H9 (cell line): ENCODE results near the gene TMEM184B. TPM values are rescaled to one million over a fixed set of nuclear protein-coding genes. Genes with fewer than 3 reads are reported as not detected.

Experiments used
- DNase-seq: peaks from one replicate; pipeline ENCODE4 v3.0.0-alpha.2; 2017
- H2AFZ ChIP-seq: one replicate; pipeline ENCODE4 v1.6.1; 2013; ENCODE audit warnings: mild to moderate bottlenecking, low read length, control low read depth, moderate library complexity
- H2AK5ac ChIP-seq: 2 replicates; pipeline ENCODE4 v1.6.1; 2013; ENCODE audit warnings: low read length, control low read depth, mixed read lengths; ENCODE audit not compliant: insufficient read length
- H2BK120ac ChIP-seq: one replicate; pipeline ENCODE4 v1.6.1; 2013; ENCODE audit warnings: low read depth, mild to moderate bottlenecking, low read length, control low read depth, inconsistent platforms; ENCODE audit not compliant: poor library complexity, severe bottlenecking
- H2BK12ac ChIP-seq: 2 replicates; pipeline ENCODE4 v1.6.1; 2013; ENCODE audit warnings: low read length, control low read depth, mixed read lengths, low read depth; ENCODE audit not compliant: insufficient read length
- H2BK15ac ChIP-seq: 2 replicates; pipeline ENCODE4 v1.6.1; 2013; ENCODE audit warnings: low read depth, low read length, control low read depth
- H2BK20ac ChIP-seq: one replicate; pipeline ENCODE4 v1.6.1; 2013; ENCODE audit warnings: low read depth, mild to moderate bottlenecking, low read length, control low read depth, inconsistent platforms; ENCODE audit not compliant: poor library complexity, severe bottlenecking
- H2BK5ac ChIP-seq: 2 replicates; pipeline ENCODE4 v1.6.1; 2013; ENCODE audit warnings: low read length, control low read depth, mixed read lengths; ENCODE audit not compliant: insufficient read length
- H3K14ac ChIP-seq: 2 replicates; pipeline ENCODE4 v1.6.1; 2013; ENCODE audit warnings: low read length, control low read depth; ENCODE audit not compliant: insufficient read depth
- H3K18ac ChIP-seq: 2 replicates; pipeline ENCODE4 v1.6.1; 2013; ENCODE audit warnings: low read depth, mild to moderate bottlenecking, mixed read lengths, low read length, control low read depth; ENCODE audit not compliant: insufficient read length
- H3K23ac ChIP-seq: 2 replicates; pipeline ENCODE4 v1.6.1; 2013; ENCODE audit warnings: low read length, control low read depth, mixed read lengths, low read depth; ENCODE audit not compliant: insufficient read length
- H3K23me2 ChIP-seq: 2 replicates; pipeline ENCODE4 v1.6.1; 2013; ENCODE audit warnings: low read depth, mild to moderate bottlenecking, mixed read lengths, low read length, control low read depth; ENCODE audit not compliant: insufficient read length, poor library complexity, severe bottlenecking
- H3K27ac ChIP-seq: 2 replicates; pipeline ENCODE4 v1.5.1; 2013; ENCODE audit warnings: low read length, control low read depth, mixed read lengths, low read depth; ENCODE audit not compliant: insufficient read length
- H3K27me3 ChIP-seq: 2 replicates; pipeline ENCODE4 v1.6.1; 2013; ENCODE audit warnings: low read length, control low read depth, inconsistent platforms; ENCODE audit not compliant: insufficient read depth
- H3K4ac ChIP-seq: 2 replicates; pipeline ENCODE4 v1.6.1; 2013; ENCODE audit warnings: low read depth, mild to moderate bottlenecking, control low read depth, inconsistent platforms, low read length, moderate library complexity
- H3K4me1 ChIP-seq: 2 replicates; pipeline ENCODE4 v1.6.1; 2013; ENCODE audit warnings: low read length, control low read depth, inconsistent platforms; ENCODE audit not compliant: insufficient read depth
- H3K4me2 ChIP-seq: 2 replicates; pipeline ENCODE4 v1.6.1; 2013; ENCODE audit warnings: low read length, control low read depth, mixed read lengths; ENCODE audit not compliant: insufficient read length, insufficient read depth
- H3K56ac ChIP-seq: 2 replicates; pipeline ENCODE4 v1.6.1; 2013; ENCODE audit warnings: low read depth, mild to moderate bottlenecking, mixed read lengths, low read length, control low read depth; ENCODE audit not compliant: insufficient read length
- H3K79me1 ChIP-seq: 2 replicates; pipeline ENCODE4 v1.6.1; 2013; ENCODE audit warnings: low read depth, mild to moderate bottlenecking, moderate library complexity, low read length, control low read depth, inconsistent platforms; ENCODE audit not compliant: insufficient read depth, poor library complexity, severe bottlenecking
- H3K79me2 ChIP-seq: 2 replicates; pipeline ENCODE4 v1.6.1; 2013; ENCODE audit warnings: low read length, control low read depth, inconsistent platforms; ENCODE audit not compliant: insufficient read depth
- H3K9ac ChIP-seq: 2 replicates; pipeline ENCODE4 v1.6.1; 2013; ENCODE audit warnings: low read length, control low read depth, mixed read lengths; ENCODE audit not compliant: insufficient read length; ENCODE audit errors: extremely low read depth
- H3K9me3 ChIP-seq: one replicate; pipeline ENCODE4 v1.6.1; 2013; ENCODE audit warnings: low read depth, low read length, inconsistent platforms; ENCODE audit not compliant: control insufficient read depth
- H3T11ph ChIP-seq: one replicate; pipeline ENCODE4 v1.6.1; 2013; ENCODE audit warnings: mild to moderate bottlenecking, low read length, control low read depth, inconsistent platforms
- H4K20me1 ChIP-seq: one replicate; pipeline ENCODE4 v1.6.1; 2013; ENCODE audit not compliant: control insufficient read depth, insufficient read length, insufficient read depth
- H4K5ac ChIP-seq: 2 replicates; pipeline ENCODE4 v1.6.1; 2013; ENCODE audit warnings: low read depth, mild to moderate bottlenecking, mixed read lengths, low read length, control low read depth; ENCODE audit not compliant: insufficient read length
- H4K8ac ChIP-seq: replicated peaks from 2 replicates; pipeline ENCODE4 v1.6.1; 2013; ENCODE audit warnings: low read length, control low read depth, mixed read lengths, low read depth; ENCODE audit not compliant: insufficient read length
- H4K91ac ChIP-seq: 2 replicates; pipeline ENCODE4 v1.6.1; 2013; ENCODE audit warnings: low read depth, mild to moderate bottlenecking, moderate library complexity, mixed read lengths, low read length, control low read depth; ENCODE audit not compliant: insufficient read length
- H3K27ac Mint-ChIP-seq, 3 experiments: 2 replicates in 2 of 3; 3 replicates in 1 of 3; pipeline ENCODE4 v1.8.0; 2020 to 2021; ENCODE audit warnings: mixed read lengths in 3 of 3, mild to moderate bottlenecking in 1 of 3, moderate library complexity in 1 of 3
- H3K27me3 Mint-ChIP-seq: 2 replicates; pipeline ENCODE4 v1.8.0; 2021; ENCODE audit warnings: low read depth, mild to moderate bottlenecking, moderate library complexity, mixed read lengths
- H3K36me3 Mint-ChIP-seq, 3 experiments: 2 replicates in 2 of 3; 3 replicates in 1 of 3; pipeline ENCODE4 v1.8.0; 2020 to 2021; ENCODE audit warnings: low read depth in 3 of 3, mixed read lengths in 3 of 3; ENCODE audit not compliant: insufficient read depth in 1 of 3
- H3K4me1 Mint-ChIP-seq, 2 experiments: 2 replicates each; pipeline ENCODE4 v1.8.0; 2020; ENCODE audit warnings: mixed read lengths in 2 of 2
- H3K4me3 Mint-ChIP-seq, 2 experiments: 2 replicates in 1 of 2; 3 replicates in 1 of 2; pipeline ENCODE4 v1.8.0; 2020 to 2021; ENCODE audit warnings: mild to moderate bottlenecking in 2 of 2, mixed read lengths in 2 of 2, moderate library complexity in 1 of 2
- H3K9me3 Mint-ChIP-seq, 2 experiments: 2 replicates in 1 of 2; 3 replicates in 1 of 2; pipeline ENCODE4 v1.8.0; 2020; ENCODE audit warnings: mild to moderate bottlenecking in 2 of 2, mixed read lengths in 2 of 2, moderate library complexity in 1 of 2
- WGBS: extraction: QIAGEN DNeasy Blood & Tissue Kit; methylation state at CpG from one replicate; pipeline ENCODE4 v1.1.7; 2013; ENCODE audit warnings: missing lambda C conversion rate, low lambda C conversion rate, mixed read lengths; ENCODE audit not compliant: insufficient read length; ENCODE audit errors: extremely low coverage; 5-methylcytosine and 5-hydroxymethylcytosine counted together
- total RNA-seq: library from RNA; stranded (reverse); gene quantifications from 2 replicates; pipeline ENCODE4 v1.2.1, GENCODE V29; 2021
- TF ChIP-seq, protein P1 (sequence below): fragments of 200-600 bp; sonication (generic); conservative IDR thresholded peaks from 3 replicates; pipeline ENCODE4 v1.8.0; 2021; ENCODE audit warnings: antibody characterized with exemption, mild to moderate bottlenecking

TMEM184B gene
- total RNA-seq, 1 experiment from 2014 or later = 58.5 TPM

DNA sequence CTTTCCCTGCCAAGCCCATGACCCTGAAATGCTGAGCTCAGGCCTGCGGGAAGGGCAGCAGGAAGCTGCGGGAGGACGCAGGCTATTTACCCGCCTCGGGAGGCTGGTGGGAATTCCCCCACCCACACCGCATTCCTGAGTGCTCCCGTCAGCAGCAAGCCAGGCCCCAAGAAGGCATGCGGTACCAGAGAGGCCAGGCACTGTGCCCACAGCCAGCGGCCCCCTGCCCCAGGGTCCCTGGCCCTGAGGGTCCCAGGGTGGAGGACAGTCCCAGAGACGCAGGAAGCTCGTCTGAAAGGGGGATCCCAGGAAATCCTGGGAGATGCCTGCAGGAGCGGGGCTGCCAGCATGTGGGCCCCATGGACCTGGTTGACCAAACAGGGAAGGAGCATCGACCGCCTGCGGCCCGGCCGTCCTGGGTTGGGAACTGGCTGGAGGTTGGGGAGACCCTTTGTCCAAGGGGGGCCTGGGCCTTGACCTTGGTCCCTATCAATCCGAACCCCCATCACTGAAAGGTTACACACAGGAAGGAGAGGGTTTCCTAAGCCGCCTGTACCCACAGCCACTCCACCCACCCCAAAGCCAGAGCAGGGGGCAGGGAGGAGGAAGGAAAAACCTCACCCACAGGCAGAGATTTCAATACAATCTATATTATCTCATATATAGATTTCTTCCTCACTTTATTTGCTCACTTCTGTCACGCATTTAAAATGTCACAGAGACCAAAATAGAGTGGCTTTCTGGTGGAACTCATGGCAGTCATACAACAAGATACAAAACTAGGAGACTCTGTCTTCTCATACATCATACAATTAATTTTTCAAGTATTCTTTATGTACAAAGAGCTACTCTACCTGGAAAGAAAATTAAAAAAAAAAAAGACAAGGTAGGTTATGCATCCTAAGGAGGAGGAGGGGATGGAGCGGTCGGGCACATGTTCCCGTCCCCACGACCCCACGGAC lies 53.9 kb downstream of the TMEM184B start:
- peak overlapping the region; percentile 80 for H3K14ac ChIP-seq
- no peaks in the 10 kb centered on the region for H3K79me1 ChIP-seq
- no peak overlapping the region for H3K56ac ChIP-seq
- TF ChIP-seq, protein P1, sequence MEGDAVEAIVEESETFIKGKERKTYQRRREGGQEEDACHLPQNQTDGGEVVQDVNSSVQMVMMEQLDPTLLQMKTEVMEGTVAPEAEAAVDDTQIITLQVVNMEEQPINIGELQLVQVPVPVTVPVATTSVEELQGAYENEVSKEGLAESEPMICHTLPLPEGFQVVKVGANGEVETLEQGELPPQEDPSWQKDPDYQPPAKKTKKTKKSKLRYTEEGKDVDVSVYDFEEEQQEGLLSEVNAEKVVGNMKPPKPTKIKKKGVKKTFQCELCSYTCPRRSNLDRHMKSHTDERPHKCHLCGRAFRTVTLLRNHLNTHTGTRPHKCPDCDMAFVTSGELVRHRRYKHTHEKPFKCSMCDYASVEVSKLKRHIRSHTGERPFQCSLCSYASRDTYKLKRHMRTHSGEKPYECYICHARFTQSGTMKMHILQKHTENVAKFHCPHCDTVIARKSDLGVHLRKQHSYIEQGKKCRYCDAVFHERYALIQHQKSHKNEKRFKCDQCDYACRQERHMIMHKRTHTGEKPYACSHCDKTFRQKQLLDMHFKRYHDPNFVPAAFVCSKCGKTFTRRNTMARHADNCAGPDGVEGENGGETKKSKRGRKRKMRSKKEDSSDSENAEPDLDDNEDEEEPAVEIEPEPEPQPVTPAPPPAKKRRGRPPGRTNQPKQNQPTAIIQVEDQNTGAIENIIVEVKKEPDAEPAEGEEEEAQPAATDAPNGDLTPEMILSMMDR = no peak
- peak overlapping the region; percentile 90 for H3K18ac ChIP-seq
- H3K27ac Mint-ChIP-seq = peak overlapping the region; percentile 95 to 96 (median 95); a peak in 5 of 7 replicates
- H3K4ac ChIP-seq = no peak overlapping the region
- no peak overlapping the region for H4K5ac ChIP-seq
- H3T11ph ChIP-seq = no peak overlapping the region
- no peak overlapping the region for H3K23ac ChIP-seq
- peaks cover 5% of the 10 kb centered on the region for H3K27me3 Mint-ChIP-seq
- no peak overlapping the region for H2AK5ac ChIP-seq
- no peak overlapping the region for H2BK5ac ChIP-seq
- no peak overlapping the region for H3K9ac ChIP-seq
- H4K91ac ChIP-seq = peak overlapping the region; percentile 21
- no peak overlapping the region for H3K4me2 ChIP-seq
- peaks cover under 1% of the 10 kb centered on the region for H3K23me2 ChIP-seq
- no peak overlapping the region; a peak in 1 of 5 replicates for H3K4me3 Mint-ChIP-seq
- no peak overlapping the region for H2BK20ac ChIP-seq
- peaks cover 4% of the 10 kb centered on the region; the same call in 1 of the 2 replicates for H3K4me1 ChIP-seq
- H3K36me3 Mint-ChIP-seq = peaks cover 6 to 27% (median 20%) of the 10 kb centered on the region in 3 experiments
- H2AFZ ChIP-seq = no peak overlapping the region
- no peaks in the 10 kb centered on the region for H3K9me3 ChIP-seq
- peak; percentile 89 for DNase-seq
- peak overlapping the region; percentile 91 for H2BK120ac ChIP-seq
- H4K20me1 ChIP-seq = no peaks in the 10 kb centered on the region
- peaks cover 26 to 38% of the 10 kb centered on the region in 2 experiments for H3K4me1 Mint-ChIP-seq
- H3K27me3 ChIP-seq = no peaks in the 10 kb centered on the region
- H3K9me3 Mint-ChIP-seq = peaks cover 0 to 2% of the 10 kb centered on the region in 2 experiments; a peak in 1 of 5 replicates
- no peak overlapping the region for H4K8ac ChIP-seq
- H2BK12ac ChIP-seq = no peak overlapping the region
- H2BK15ac ChIP-seq = no peak overlapping the region
- no CpG with 5 or more reads among the region's 25 CpGs for WGBS
- no peak overlapping the region for H3K27ac ChIP-seq
- no peaks in the 10 kb centered on the region for H3K79me2 ChIP-seq
